K562 (cell line): ENCODE measurements around the gene TCEAL4. TPM values are rescaled to one million over a fixed set of nuclear protein-coding genes. Genes with fewer than 3 reads are reported as not detected.

Experiments used
- ATAC-seq: fragments of 200-7000 bp; cut with Tn5 transposase; 3 replicates; pipeline ENCODE4 v1.9.1; 2020; ENCODE audit warnings: moderate library complexity
- BruUV-seq: library from RNA; stranded (reverse); fragments of 400-500 nt; replicated peaks from 2 replicates; lab custom pipeline; 2021; lab: Mats Ljungman, UMichigan
- CTCF ChIA-PET: fragments of 300-600 bp; formaldehyde crosslinking; extraction: SDS; loops from one replicate; lab custom pipeline; 2021; ENCODE audit warnings: low intra/inter-chr PET ratio; lab: Yijun Ruan, JAX
- POLR2A ChIA-PET: fragments of 300-600, 350-650 bp; sonication (Branson Sonifier 250); formaldehyde crosslinking; extraction: SDS; loops from one replicate; lab custom pipeline; 2021; ENCODE audit warnings: antibody characterized with exemption, inconsistent platforms; lab: Yijun Ruan, JAX
- DNase-seq, 4 experiments: peaks; one replicate each; pipeline versions ENCODE4 v3.0.0 to v3.0.0-alpha.2; 2011 to 2018; ENCODE audit warnings: low spot score in 3 of 4, mixed read lengths in 3 of 4; ENCODE audit errors: extremely low read depth in 1 of 4
- FAIRE-seq: peaks from 2 replicates; lab custom pipeline; 2011; peaks lifted over from hg19 to GRCh38; lab: Jason Lieb, UNC
- H2AFZ ChIP-seq: 2 replicates; pipeline ENCODE4 v1.6.0; 2011; ENCODE audit warnings: low read depth, low read length, control low read depth, inconsistent platforms
- H3K27ac ChIP-seq: fragments of 200-600 bp; 3 replicates; pipeline ENCODE4 v1.8.0; 2011; ENCODE audit warnings: low read depth, mild to moderate bottlenecking, control low read depth, inconsistent platforms, low read length, moderate library complexity, mixed read lengths; ENCODE audit errors: extremely low read depth
- H3K27me3 ChIP-seq, 2 experiments: fragments of 300-600 bp in 1 of 2; 2 replicates in 1 of 2; 3 replicates in 1 of 2; pipeline versions ENCODE4 v1.6.0 to v1.8.0; 2011; ENCODE audit warnings: inconsistent platforms in 2 of 2, low read length in 2 of 2, mild to moderate bottlenecking in 1 of 2, mixed read lengths in 1 of 2, moderate library complexity in 1 of 2; ENCODE audit not compliant: control insufficient read depth in 2 of 2, insufficient read depth in 2 of 2
- H3K36me3 ChIP-seq: fragments of 300-600 bp; 3 replicates; pipeline ENCODE4 v1.8.0; 2011; ENCODE audit warnings: mild to moderate bottlenecking, low read length, inconsistent platforms; ENCODE audit not compliant: control insufficient read depth, insufficient read depth
- H3K4me1 ChIP-seq, 2 experiments: fragments of 200-600 bp in 1 of 2; replicated peaks in 1 of 2; 2 replicates in 1 of 2; 3 replicates in 1 of 2; pipeline versions ENCODE4 v1.5.1 to v1.8.0; 2011; ENCODE audit warnings: inconsistent platforms in 2 of 2, low read length in 2 of 2, mild to moderate bottlenecking in 1 of 2, mixed read lengths in 1 of 2, moderate library complexity in 1 of 2; ENCODE audit not compliant: control insufficient read depth in 2 of 2, insufficient read depth in 2 of 2
- H3K4me2 ChIP-seq: 2 replicates; pipeline ENCODE4 v1.6.1; 2011; ENCODE audit warnings: low read length, control low read depth, inconsistent platforms, mixed read lengths; ENCODE audit not compliant: insufficient read depth
- H3K4me3 ChIP-seq: fragments of 200-600 bp; sonication (generic), shearing (Covaris generic); 2 replicates; pipeline ENCODE4 v1.5.1; 2016; ENCODE audit warnings: control low read depth, inconsistent platforms
- H3K79me2 ChIP-seq: fragments of 200-600 bp; 3 replicates; pipeline ENCODE4 v1.8.0; 2011; ENCODE audit warnings: low read length, inconsistent platforms; ENCODE audit not compliant: control insufficient read depth, insufficient read depth
- H3K9ac ChIP-seq, 2 experiments: 2 replicates each; pipeline versions ENCODE4 v1.6.0 to v1.6.1; 2011; ENCODE audit warnings: low read depth in 2 of 2, low read length in 2 of 2, control low read depth in 1 of 2, inconsistent platforms in 1 of 2, mild to moderate bottlenecking in 1 of 2, mixed read lengths in 1 of 2; ENCODE audit not compliant: insufficient read depth in 1 of 2
- H3K9me1 ChIP-seq: one replicate; pipeline ENCODE4 v1.6.0; 2011; ENCODE audit warnings: inconsistent platforms, mild to moderate bottlenecking, low read length, moderate library complexity; ENCODE audit not compliant: control insufficient read depth, insufficient read depth
- H3K9me3 ChIP-seq: replicated peaks from 2 replicates; pipeline ENCODE4 v1.5.1; 2011; ENCODE audit warnings: low read depth, low read length, inconsistent platforms; ENCODE audit not compliant: control insufficient read depth, insufficient read depth
- H4K20me1 ChIP-seq: replicated peaks from 2 replicates; pipeline ENCODE4 v1.6.1; 2011; ENCODE audit warnings: low read length, inconsistent platforms, mixed read lengths; ENCODE audit not compliant: control insufficient read depth, insufficient read depth
- BDP1 ChIP-seq: IDR thresholded peaks from 3 replicates; pipeline ENCODE4 v1.6.1; 2011; ENCODE audit not compliant: insufficient read length, insufficient read depth
- CAMTA2 ChIP-seq: fragments of 250-450 bp; sonication (Bioruptor Pico); conservative IDR thresholded peaks from 2 replicates; pipeline ENCODE4 v1.5.1; 2022
- CREBBP ChIP-seq: IDR thresholded peaks from one replicate; pipeline ENCODE4 v1.6.1; 2012; ENCODE audit warnings: low read depth, mild to moderate bottlenecking, control low read depth, inconsistent platforms, low read length
- ELF2 ChIP-seq: fragments of 250-450 bp; sonication (Bioruptor Pico); IDR thresholded peaks from 2 replicates; pipeline ENCODE4 v1.5.0; 2021; ENCODE audit warnings: mild to moderate bottlenecking
- GATAD2B ChIP-seq: fragments of 450-650 bp; IDR thresholded peaks from 2 replicates; pipeline ENCODE4 v1.6.1; 2017; ENCODE audit warnings: mild to moderate bottlenecking, borderline replicate concordance
- JUND ChIP-seq, 2 experiments: IDR thresholded peaks; 2 replicates in 1 of 2; 3 replicates in 1 of 2; pipeline ENCODE4 v1.6.1; 2011; ENCODE audit warnings: borderline replicate concordance in 2 of 2, low read depth in 2 of 2, low read length in 2 of 2, improper control_type of control experiment in 1 of 2, missing biosample characterization in 1 of 2, missing genetic modification characterization in 1 of 2, missing genetic modification reagents in 1 of 2
- NR2F6 ChIP-seq: fragments of 450-650 bp; formaldehyde crosslinking; IDR thresholded peaks from 2 replicates; pipeline ENCODE4 v1.4.0; 2020; ENCODE audit warnings: mild to moderate bottlenecking
- NRF1 ChIP-seq, 2 experiments: fragments of 450-650 bp; IDR thresholded peaks in 1 of 2; conservative IDR thresholded peaks in 1 of 2; 2 replicates each; pipeline ENCODE4 v1.6.1; 2014; ENCODE audit warnings: mild to moderate bottlenecking in 2 of 2
- POLR2AphosphoS5 ChIP-seq: IDR thresholded peaks from 2 replicates; pipeline ENCODE4 v1.6.1; 2011; ENCODE audit warnings: mild to moderate bottlenecking, low read depth, low read length, moderate library complexity; ENCODE audit not compliant: control insufficient read depth, insufficient read depth
- SMAD3 ChIP-seq: fragments of 450-650 bp; formaldehyde crosslinking; conservative IDR thresholded peaks from 2 replicates; pipeline ENCODE4 v1.4.0; 2020; ENCODE audit warnings: mild to moderate bottlenecking
- SNRNP70 ChIP-seq: fragments of 200-400 bp; formaldehyde crosslinking; optimal IDR thresholded peaks from 2 replicates; pipeline ENCODE3; 2017; ENCODE audit warnings: low read depth, low read length
- TCF7 ChIP-seq: sonication (generic); IDR thresholded peaks from 2 replicates; pipeline ENCODE4 v1.6.1; 2016; ENCODE audit warnings: antibody characterized with exemption, borderline replicate concordance
- ZNF354B ChIP-seq: fragments of 250-450 bp; sonication (Bioruptor Pico); IDR thresholded peaks from 2 replicates; pipeline ENCODE4 v1.4.0; 2020
- WGBS: fragments of 100-300 bp; shearing (Covaris generic); methylation state at CpG from one replicate; pipeline ENCODE4 v1.1.6; 2016; ENCODE audit warnings: low coverage, mixed read lengths; ENCODE audit not compliant: insufficient coverage; ENCODE audit errors: missing lambda C conversion rate; 5-methylcytosine and 5-hydroxymethylcytosine counted together
- in situ Hi-C: fragments of 300-500 bp; cut with MboI; formaldehyde crosslinking; loops from 4 replicates; pipeline ENCODE4 v1.15.0; 2018; ENCODE audit warnings: inconsistent platforms, mixed read lengths
- intact Hi-C: fragments of 100-400 bp; cut with micrococcal nuclease; formaldehyde crosslinking; loops from 2 replicates; pipeline ENCODE4 v1.14.2; 2022
- polyA plus RNA-seq, 8 experiments: library from polyadenylated mRNA; depleted of rRNA in 4 of 8; stranded (reverse) in 5 of 8; unstranded in 3 of 8; fragments of >200 nt; fragmentation: Nextera tagmentation in 2 of 8; fragmentation: Illumina TruSeq in 1 of 8; extraction: Ambion mirVana in 2 of 8; extraction: Trizol in 1 of 8; gene quantifications; 2 replicates each; pipeline versions ENCODE4 v1.2.1 to v1.2.3, GENCODE V29; 2011 to 2014; ENCODE audit warnings: inconsistent platforms in 1 of 8, missing spikeins in 1 of 8
- total RNA-seq, 7 experiments: library from RNA; depleted of rRNA in 6 of 7; stranded (reverse); fragments of >200 nt in 6 of 7; fragmentation: Illumina TruSeq in 2 of 7; extraction: Trizol in 2 of 7; gene quantifications; 2 replicates each; pipeline versions ENCODE4 v1.2.1 to v1.2.3, GENCODE V29; 2011 to 2021; ENCODE audit warnings: low replicate concordance in 1 of 7
- TF ChIP-seq, protein P1 (sequence below): fragments of 450-650 bp; IDR thresholded peaks from 2 replicates; pipeline ENCODE4 v1.6.1; 2016; ENCODE audit warnings: mild to moderate bottlenecking

TCEAL4 gene
- total and polyA plus RNA-seq, 9 of the 15 experiments (the other 6 are each of a cell fraction or from before 2014, with no cell fraction given): 0.36 to 12.3 (median 7.9) TPM

DNA sequence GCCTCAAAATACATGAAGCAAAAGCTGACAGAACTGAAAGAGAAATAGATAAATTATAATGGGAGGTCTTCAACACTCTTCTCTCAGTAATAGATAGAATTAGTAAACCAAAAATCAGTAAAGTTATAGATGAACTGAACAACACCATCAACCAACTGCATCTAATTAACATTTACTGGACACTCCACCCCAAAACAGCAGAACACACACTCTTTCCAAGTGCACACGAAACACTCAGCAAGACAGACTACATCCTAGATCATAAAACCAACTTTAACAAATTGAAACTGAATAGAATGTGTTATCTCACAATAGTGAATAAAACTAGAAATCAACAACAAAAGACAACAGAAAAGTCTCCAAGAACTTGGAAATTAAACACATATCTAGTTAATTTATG lies 25.1 kb upstream of the TCEAL4 start:
- no peaks in the 10 kb centered on the region for H4K20me1 ChIP-seq
- H2AFZ ChIP-seq: no peak overlapping the region
- no peak overlapping the region for H3K9ac ChIP-seq
- H3K4me1 ChIP-seq: no peaks in the 10 kb centered on the region
- H3K4me3 ChIP-seq: no peak overlapping the region
- intact Hi-C loops: no loop called here
- no peaks in the 10 kb centered on the region for H3K36me3 ChIP-seq
- no peak for ATAC-seq
- BruUV-seq: no TSS peak
- FAIRE-seq: no peak
- WGBS: no CpG with 5 or more reads among the region's 1 CpG
- H3K27me3 ChIP-seq: no peaks in the 10 kb centered on the region
- H3K79me2 ChIP-seq: no peaks in the 10 kb centered on the region
- POLR2A ChIA-PET: no interaction called here
- CTCF ChIA-PET: no interaction called here
- H3K4me2 ChIP-seq: no peak overlapping the region
- H3K9me3 ChIP-seq: no peaks in the 10 kb centered on the region
- in situ Hi-C loops: no loop called here
- TF ChIP-seq SNRNP70 (no peak), CREBBP (no peak), JUND (IDR thresholded peaks at IDR 0.05; ENCODE audit: borderline replicate concordance, low read depth, low read length) (no peak), JUND (tag; IDR thresholded peaks at IDR 0.05; ENCODE audit: borderline replicate concordance, low read depth, low read length) (no peak), CAMTA2 (CRISPR knock-in tag) (no peak), BDP1 (no peak), NRF1 (conservative IDR thresholded peaks at IDR 0.05 in 1 of 2, IDR thresholded peaks at IDR 0.05 in 1 of 2) (no peak), ZNF354B (CRISPR knock-in tag) (no peak), TCF7 (no peak), GATAD2B (no peak), POLR2AphosphoS5 (no peak), NR2F6 (CRISPR knock-in tag) (no peak), ELF2 (CRISPR knock-in tag) (no peak), SMAD3 (no peak)
- TF ChIP-seq, protein P1, sequence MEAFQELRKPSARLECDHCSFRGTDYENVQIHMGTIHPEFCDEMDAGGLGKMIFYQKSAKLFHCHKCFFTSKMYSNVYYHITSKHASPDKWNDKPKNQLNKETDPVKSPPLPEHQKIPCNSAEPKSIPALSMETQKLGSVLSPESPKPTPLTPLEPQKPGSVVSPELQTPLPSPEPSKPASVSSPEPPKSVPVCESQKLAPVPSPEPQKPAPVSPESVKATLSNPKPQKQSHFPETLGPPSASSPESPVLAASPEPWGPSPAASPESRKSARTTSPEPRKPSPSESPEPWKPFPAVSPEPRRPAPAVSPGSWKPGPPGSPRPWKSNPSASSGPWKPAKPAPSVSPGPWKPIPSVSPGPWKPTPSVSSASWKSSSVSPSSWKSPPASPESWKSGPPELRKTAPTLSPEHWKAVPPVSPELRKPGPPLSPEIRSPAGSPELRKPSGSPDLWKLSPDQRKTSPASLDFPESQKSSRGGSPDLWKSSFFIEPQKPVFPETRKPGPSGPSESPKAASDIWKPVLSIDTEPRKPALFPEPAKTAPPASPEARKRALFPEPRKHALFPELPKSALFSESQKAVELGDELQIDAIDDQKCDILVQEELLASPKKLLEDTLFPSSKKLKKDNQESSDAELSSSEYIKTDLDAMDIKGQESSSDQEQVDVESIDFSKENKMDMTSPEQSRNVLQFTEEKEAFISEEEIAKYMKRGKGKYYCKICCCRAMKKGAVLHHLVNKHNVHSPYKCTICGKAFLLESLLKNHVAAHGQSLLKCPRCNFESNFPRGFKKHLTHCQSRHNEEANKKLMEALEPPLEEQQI: no peak
- no peak overlapping the region for H3K27ac ChIP-seq
- H3K9me1 ChIP-seq: no peaks in the 10 kb centered on the region
- DNase-seq: no peak
